ENCODE data around the gene CA11. TPM values are rescaled to one million over a fixed set of nuclear protein-coding genes. Genes with fewer than 3 reads are reported as not detected.
"Not testable (repeated sequence)": the region's sequence is repeated elsewhere in the genome, so short reads cannot be mapped to it uniquely, and the experiment has no call there.

The CA11 gene
- total RNA-seq (10 to 100 TPM in 3 of 4 donors, 1 to 10 TPM in 1; 8.6 to 16.5 (median 13.2) TPM), polyA plus RNA-seq (16.6 TPM)
- long read RNA-seq, donor 1, transcript CA11-201 (9 exons, 1,844 nt), result major isoform, 16 of 19 reads
- long read RNA-seq, donor 1, partial matches to known transcripts, result 2 of 19 reads
- long read RNA-seq, donor 1, other reads (novel, unspliced or antisense), result 1 of 19 reads
- long read RNA-seq, donor 2, partial matches to known transcripts, result 0 of 5 reads
- long read RNA-seq, donor 2, other reads (novel, unspliced or antisense), result 1 of 5 reads
- long read RNA-seq, donor 3, partial matches to known transcripts, result 1 of 3 reads
- long read RNA-seq, donor 3, other reads (novel, unspliced or antisense), result 0 of 3 reads
- long read RNA-seq, donor 4, transcript CA11-201 (9 exons, 1,844 nt), result major isoform, 8 of 12 reads
- long read RNA-seq, donor 4, partial matches to known transcripts, result 2 of 12 reads
- long read RNA-seq, donor 4, other reads (novel, unspliced or antisense), result 1 of 12 reads

- DNase-seq, result peak; percentile 89 to 96 (median 96)
- H3K27ac ChIP-seq (ENCODE audit: low read length), result peak within 1 kb of the TSS; percentile 63
- H3K27me3 ChIP-seq (ENCODE audit: control insufficient read depth, insufficient read depth), result no peaks in the 10 kb centered on the region
- 1% methylated on average over 33 of the region's 33 CpGs for WGBS
- H3K4me3 ChIP-seq (ENCODE audit: low read length), result peak within 1 kb of the TSS; percentile 63
- H3K9me3 ChIP-seq (ENCODE audit: control insufficient read depth, low read length), result no peaks in the 10 kb centered on the region
- intact Hi-C loops (cut with DNase I), result loop anchor here in 3 of 4 donors (5.0 to 10.0 kb wide), 2 partner anchors 189 to 191 kb away; partner anchors contain the start of gene HSD17B14 (in 3 of the 3)
- ATAC-seq, result peak; percentile 92 to 93
- H3K4me1 ChIP-seq (ENCODE audit: control insufficient read depth, insufficient read depth, low read length), result no peaks in the 10 kb centered on the region
These were observed at the start of gene CA11 for GRCh38 chr19:48646001-48646721. TSS of gene CA11 (minus strand) at chr19:48646187. CDS start at chr19:48645632, 555 bp downstream.

GRCh38 chr19:48693629-48694028, 47.6 kb upstream of the CA11 start:
- H3K27ac ChIP-seq (ENCODE audit: low read length); H3K4me3 ChIP-seq (ENCODE audit: low read length); intact Hi-C loops (cut with DNase I); H3K4me1 ChIP-seq (ENCODE audit: control insufficient read depth, insufficient read depth, low read length); H3K27me3 ChIP-seq (ENCODE audit: control insufficient read depth, insufficient read depth); H3K9me3 ChIP-seq (ENCODE audit: control insufficient read depth, low read length); ATAC-seq; DNase-seq: not testable (repeated sequence)
- 87% methylated on average over 9 of the region's 9 CpGs for WGBS

GRCh38 chr19:48689449-48689848, 43.5 kb upstream of the CA11 start:
- WGBS, result 68% methylated on average over 7 of the region's 7 CpGs
- no peak overlapping the region for H3K27ac ChIP-seq (ENCODE audit: low read length)
- H3K4me1 ChIP-seq (ENCODE audit: control insufficient read depth, insufficient read depth, low read length), result no peaks in the 10 kb centered on the region
- intact Hi-C loops (cut with DNase I), result no loop called here
- ATAC-seq, result no peak
- DNase-seq, result no peak
- no peaks in the 10 kb centered on the region for H3K9me3 ChIP-seq (ENCODE audit: control insufficient read depth, low read length)
- H3K4me3 ChIP-seq (ENCODE audit: low read length), result no peak overlapping the region
- H3K27me3 ChIP-seq (ENCODE audit: control insufficient read depth, insufficient read depth), result no peaks in the 10 kb centered on the region

- H3K4me1 ChIP-seq (ENCODE audit: control insufficient read depth, insufficient read depth, low read length), result no peaks in the 10 kb centered on the region
- no peak overlapping the region for H3K27ac ChIP-seq (ENCODE audit: low read length)
- H3K4me3 ChIP-seq (ENCODE audit: low read length), result no peak overlapping the region
- DNase-seq (no peak), ATAC-seq (no peak)
- H3K27me3 ChIP-seq (ENCODE audit: control insufficient read depth, insufficient read depth), result no peaks in the 10 kb centered on the region
- intact Hi-C loops (cut with DNase I), result no loop called here
- no peaks in the 10 kb centered on the region for H3K9me3 ChIP-seq (ENCODE audit: control insufficient read depth, low read length)
- 89% methylated on average over 3 of the region's 3 CpGs for whole genome bisulfite sequencing
These were observed 41.8 kb upstream of the CA11 start for GRCh38 chr19:48687776-48688175.

- H3K4me1 ChIP-seq (ENCODE audit: control insufficient read depth, insufficient read depth, low read length); H3K9me3 ChIP-seq (ENCODE audit: control insufficient read depth, low read length); H3K4me3 ChIP-seq (ENCODE audit: low read length); H3K27ac ChIP-seq (ENCODE audit: low read length); ATAC-seq; DNase-seq; intact Hi-C loops (cut with DNase I); H3K27me3 ChIP-seq (ENCODE audit: control insufficient read depth, insufficient read depth): not testable (repeated sequence)
- 90% methylated on average over 7 of the region's 7 CpGs for WGBS
These were observed 40.6 kb upstream of the CA11 start for GRCh38 chr19:48686637-48687036.

- ATAC-seq, result no peak
- Histone ChIP-seq H3K27ac (ENCODE audit: low read length) (no peak overlapping the region), H3K9me3 (ENCODE audit: control insufficient read depth, low read length) (no peaks in the 10 kb centered on the region)
These were observed 40.1 kb upstream of the CA11 start for GRCh38 chr19:48686088-48686487.

GRCh38 chr19:48685583-48685982, 39.6 kb upstream of the CA11 start:
- Histone ChIP-seq H3K4me1 (ENCODE audit: control insufficient read depth, insufficient read depth, low read length) (no peaks in the 10 kb centered on the region), H3K27ac (ENCODE audit: low read length) (no peak overlapping the region), H3K27me3 (ENCODE audit: control insufficient read depth, insufficient read depth) (no peaks in the 10 kb centered on the region), H3K9me3 (ENCODE audit: control insufficient read depth, low read length) (no peaks in the 10 kb centered on the region), H3K4me3 (ENCODE audit: low read length) (no peak overlapping the region)
- WGBS, result 92% methylated on average over 9 of the region's 9 CpGs
- DNase-seq, result no peak
- intact Hi-C loops (cut with DNase I), result no loop called here
- ATAC-seq, result no peak

More at GRCh38 chr19:48686088-48686487, 40.1 kb upstream of the CA11 start:
- no peak for DNase-seq
- intact Hi-C loops (cut with DNase I), result no loop called here
- H3K4me3 ChIP-seq (ENCODE audit: low read length), result no peak overlapping the region
- WGBS, result 92% methylated on average over 3 of the region's 3 CpGs
- no peaks in the 10 kb centered on the region for H3K27me3 ChIP-seq (ENCODE audit: control insufficient read depth, insufficient read depth)
- no peaks in the 10 kb centered on the region for H3K4me1 ChIP-seq (ENCODE audit: control insufficient read depth, insufficient read depth, low read length)

- no peaks in the 10 kb centered on the region for H3K9me3 ChIP-seq (ENCODE audit: control insufficient read depth, low read length)
- no peaks in the 10 kb centered on the region for H3K27me3 ChIP-seq (ENCODE audit: control insufficient read depth, insufficient read depth)
- WGBS, result 32% methylated on average over 11 of the region's 11 CpGs
- DNase-seq (peak; percentile 77 to 90 (median 83)), ATAC-seq (peak; percentile 66 to 70)
- no peaks in the 10 kb centered on the region for H3K4me1 ChIP-seq (ENCODE audit: control insufficient read depth, insufficient read depth, low read length)
- no peak overlapping the region for H3K27ac ChIP-seq (ENCODE audit: low read length)
- no peak overlapping the region for H3K4me3 ChIP-seq (ENCODE audit: low read length)
- intact Hi-C loops (cut with DNase I), result no loop called here
These were observed 37.4 kb upstream of the CA11 start for GRCh38 chr19:48683349-48683748.

GRCh38 chr19:48681127-48681470, 35.1 kb upstream of the CA11 start:
- no peak for ATAC-seq
- H3K4me1 ChIP-seq (ENCODE audit: control insufficient read depth, insufficient read depth, low read length), result no peaks in the 10 kb centered on the region
- 67% methylated on average over 7 of the region's 7 CpGs for WGBS
- H3K27me3 ChIP-seq (ENCODE audit: control insufficient read depth, insufficient read depth), result no peaks in the 10 kb centered on the region
- DNase-seq, result no peak
- no peak overlapping the region for H3K4me3 ChIP-seq (ENCODE audit: low read length)
- no peaks in the 10 kb centered on the region for H3K9me3 ChIP-seq (ENCODE audit: control insufficient read depth, low read length)
- no peak overlapping the region for H3K27ac ChIP-seq (ENCODE audit: low read length)
- intact Hi-C loops (cut with DNase I), result no loop called here

GRCh38 chr19:48680436-48681126, 34.6 kb upstream of the CA11 start:
- WGBS, result 91% methylated on average over 45 of the region's 45 CpGs

GRCh38 chr19:48680006-48680405, 34.0 kb upstream of the CA11 start:
- H3K4me1 ChIP-seq (ENCODE audit: control insufficient read depth, insufficient read depth, low read length); DNase-seq; H3K9me3 ChIP-seq (ENCODE audit: control insufficient read depth, low read length); H3K27ac ChIP-seq (ENCODE audit: low read length); ATAC-seq; intact Hi-C loops (cut with DNase I); H3K27me3 ChIP-seq (ENCODE audit: control insufficient read depth, insufficient read depth); H3K4me3 ChIP-seq (ENCODE audit: low read length): not testable (repeated sequence)
- WGBS, result 94% methylated on average over 18 of the region's 19 CpGs

More at GRCh38 chr19:48680436-48681126, 34.6 kb upstream of the CA11 start:
- peaks cover 2% of the 10 kb centered on the region for H3K4me1 ChIP-seq (ENCODE audit: control insufficient read depth, insufficient read depth, low read length)
- no peak overlapping the region for H3K27ac ChIP-seq (ENCODE audit: low read length)
- intact Hi-C loops (cut with DNase I), result no loop called here
- no peak for ATAC-seq
- DNase-seq, result peak in 1 of 3 donors; percentile 63
- no peak overlapping the region for H3K4me3 ChIP-seq (ENCODE audit: low read length)
- H3K9me3 ChIP-seq (ENCODE audit: control insufficient read depth, low read length), result no peaks in the 10 kb centered on the region
- H3K27me3 ChIP-seq (ENCODE audit: control insufficient read depth, insufficient read depth), result no peaks in the 10 kb centered on the region
